Astrocyte (in vitro differentiated cells and primary cell): ENCODE measurements around the gene CDKAL1. TPM values are rescaled to one million over a fixed set of nuclear protein-coding genes. Genes with fewer than 3 reads are reported as not detected.

Experiments
- DNase-seq: peaks from one replicate; pipeline ENCODE4 v3.0.0-alpha.2; 2010; ENCODE audit warnings: low read depth
- FAIRE-seq: peaks from 2 replicates; lab custom pipeline; 2011; peaks lifted over from hg19 to GRCh38; lab: Jason Lieb, UNC
- H2AFZ ChIP-seq: 2 replicates; pipeline ENCODE4 v1.6.0; 2012; ENCODE audit warnings: low read depth, low read length, inconsistent platforms
- H3K27ac ChIP-seq: 2 replicates; pipeline ENCODE4 v1.5.1; 2011; ENCODE audit warnings: low read depth, low read length, inconsistent platforms
- H3K27me3 ChIP-seq: 2 replicates; pipeline ENCODE4 v1.6.0; 2011; ENCODE audit warnings: low read length, inconsistent platforms; ENCODE audit not compliant: insufficient read depth
- H3K36me3 ChIP-seq: 2 replicates; pipeline ENCODE4 v1.5.1; 2011; ENCODE audit warnings: low read length, inconsistent platforms; ENCODE audit not compliant: insufficient read depth
- H3K4me1 ChIP-seq: 2 replicates; pipeline ENCODE4 v1.5.1; 2011; ENCODE audit warnings: low read length, inconsistent platforms; ENCODE audit not compliant: insufficient read depth
- H3K4me2 ChIP-seq: 2 replicates; pipeline ENCODE4 v1.6.0; 2012; ENCODE audit warnings: low read length, inconsistent platforms
- H3K4me3 ChIP-seq: 2 replicates; pipeline ENCODE4 v1.5.1; 2011; ENCODE audit warnings: low read depth, mild to moderate bottlenecking, low read length, inconsistent platforms; ENCODE audit not compliant: insufficient read depth
- H3K79me2 ChIP-seq: 2 replicates; pipeline ENCODE4 v1.6.0; 2012; ENCODE audit warnings: mild to moderate bottlenecking, low read length, inconsistent platforms; ENCODE audit not compliant: insufficient read depth
- H3K9ac ChIP-seq: 2 replicates; pipeline ENCODE4 v1.6.0; 2012; ENCODE audit warnings: mild to moderate bottlenecking, low read length, inconsistent platforms
- H3K9me3 ChIP-seq: 2 replicates; pipeline ENCODE4 v1.5.1; 2012; ENCODE audit warnings: low read depth, mild to moderate bottlenecking, low read length, inconsistent platforms; ENCODE audit not compliant: insufficient read depth
- H4K20me1 ChIP-seq: 2 replicates; pipeline ENCODE4 v1.6.0; 2012; ENCODE audit warnings: low read length, inconsistent platforms; ENCODE audit not compliant: insufficient read depth
- H3K27ac Mint-ChIP-seq: one replicate; pipeline ENCODE4 v1.8.0; 2021; ENCODE audit warnings: mild to moderate bottlenecking, mixed read lengths; ENCODE audit not compliant: unreplicated experiment
- H3K27me3 Mint-ChIP-seq: one replicate; pipeline ENCODE4 v1.8.0; 2021; ENCODE audit warnings: low read depth, mixed read lengths; ENCODE audit not compliant: unreplicated experiment
- H3K36me3 Mint-ChIP-seq: one replicate; pipeline ENCODE4 v1.8.0; 2021; ENCODE audit warnings: low read depth, mixed read lengths; ENCODE audit not compliant: unreplicated experiment
- H3K4me1 Mint-ChIP-seq: one replicate; pipeline ENCODE4 v1.8.0; 2021; ENCODE audit warnings: low read depth, mixed read lengths; ENCODE audit not compliant: unreplicated experiment
- H3K4me3 Mint-ChIP-seq: one replicate; pipeline ENCODE4 v1.8.0; 2021; ENCODE audit warnings: mild to moderate bottlenecking, moderate library complexity, mixed read lengths; ENCODE audit not compliant: unreplicated experiment
- H3K9me3 Mint-ChIP-seq: one replicate; pipeline ENCODE4 v1.8.0; 2021; ENCODE audit warnings: mild to moderate bottlenecking, mixed read lengths; ENCODE audit not compliant: unreplicated experiment
- CTCF ChIP-seq: IDR thresholded peaks from 2 replicates; pipeline ENCODE4 v1.5.1; 2011; ENCODE audit warnings: low read depth, mild to moderate bottlenecking, inconsistent platforms, low read length, moderate library complexity; ENCODE audit not compliant: insufficient read depth
- EZH2 ChIP-seq: IDR thresholded peaks from 2 replicates; pipeline ENCODE4 v1.6.1; 2012; ENCODE audit warnings: mild to moderate bottlenecking, low read length, inconsistent platforms; ENCODE audit not compliant: insufficient read depth
- total RNA-seq: library from RNA; stranded (reverse); gene quantifications from 2 replicates; pipeline ENCODE4 v1.2.1, GENCODE V29; 2021

CDKAL1 gene
- total RNA-seq, 1 donor from 2014 or later = 13.7 TPM

GRCh38 chr6:20746024-20746423 is 211.8 kb downstream of the CDKAL1 start:
- no peaks in the 10 kb centered on the region for H3K36me3 ChIP-seq
- peak; percentile 10 for DNase-seq
- H4K20me1 ChIP-seq = no peaks in the 10 kb centered on the region
- H3K27me3 ChIP-seq = no peaks in the 10 kb centered on the region
- no peak for FAIRE-seq
- H3K9me3 ChIP-seq = no peaks in the 10 kb centered on the region
- H3K9me3 Mint-ChIP-seq = no peaks in the 10 kb centered on the region
- no peak overlapping the region for H3K4me3 Mint-ChIP-seq
- TF ChIP-seq EZH2 (no peak), CTCF (no peak)
- no peak overlapping the region for H3K9ac ChIP-seq
- H3K36me3 Mint-ChIP-seq = peaks cover 2% of the 10 kb centered on the region
- H3K27ac Mint-ChIP-seq = no peak overlapping the region
- no peaks in the 10 kb centered on the region for H3K79me2 ChIP-seq
- H3K27ac ChIP-seq = no peak overlapping the region
- no peak overlapping the region for H3K4me2 ChIP-seq
- no peak overlapping the region for H2AFZ ChIP-seq
- no peaks in the 10 kb centered on the region for H3K4me1 ChIP-seq
- H3K4me1 Mint-ChIP-seq = peaks cover 22% of the 10 kb centered on the region
- H3K27me3 Mint-ChIP-seq = no peaks in the 10 kb centered on the region
- no peak overlapping the region for H3K4me3 ChIP-seq

- Mint-ChIP-seq H3K9me3 (no peaks in the 10 kb centered on the region), H3K27me3 (no peaks in the 10 kb centered on the region), H3K4me3 (no peak overlapping the region), H3K27ac (no peak overlapping the region), H3K4me1 (peaks cover 23% of the 10 kb centered on the region), H3K36me3 (peaks cover 2% of the 10 kb centered on the region)
- Histone ChIP-seq H3K27ac (no peak overlapping the region), H4K20me1 (no peaks in the 10 kb centered on the region), H3K4me2 (no peak overlapping the region), H3K27me3 (no peaks in the 10 kb centered on the region), H3K4me3 (no peak overlapping the region), H3K36me3 (no peaks in the 10 kb centered on the region), H3K9me3 (no peaks in the 10 kb centered on the region), H2AFZ (no peak overlapping the region), H3K79me2 (no peaks in the 10 kb centered on the region), H3K9ac (no peak overlapping the region), H3K4me1 (no peaks in the 10 kb centered on the region)
- FAIRE-seq (no peak), DNase-seq (no peak)
- TF ChIP-seq CTCF (no peak), EZH2 (no peak)
Measured at GRCh38 chr6:20746805-20747558, 212.7 kb downstream of the CDKAL1 start.

- no peak overlapping the region for H3K4me2 ChIP-seq
- H3K4me1 ChIP-seq = no peaks in the 10 kb centered on the region
- H3K9me3 Mint-ChIP-seq = no peaks in the 10 kb centered on the region
- H4K20me1 ChIP-seq = no peaks in the 10 kb centered on the region
- FAIRE-seq (no peak), DNase-seq (peak; percentile 10)
- H3K27me3 Mint-ChIP-seq = no peaks in the 10 kb centered on the region
- H3K36me3 Mint-ChIP-seq = peaks cover 2% of the 10 kb centered on the region
- peaks cover 22% of the 10 kb centered on the region for H3K4me1 Mint-ChIP-seq
- no peaks in the 10 kb centered on the region for H3K9me3 ChIP-seq
- H3K27ac ChIP-seq = no peak overlapping the region
- no peak overlapping the region for H3K4me3 ChIP-seq
- TF ChIP-seq CTCF = no peak
- TF ChIP-seq EZH2 = no peak
- H2AFZ ChIP-seq = no peak overlapping the region
- no peaks in the 10 kb centered on the region for H3K36me3 ChIP-seq
- no peaks in the 10 kb centered on the region for H3K79me2 ChIP-seq
- no peak overlapping the region for H3K9ac ChIP-seq
- no peaks in the 10 kb centered on the region for H3K27me3 ChIP-seq
- no peak overlapping the region for H3K4me3 Mint-ChIP-seq
- no peak overlapping the region for H3K27ac Mint-ChIP-seq
Measured at GRCh38 chr6:20747991-20748390, 213.7 kb downstream of the CDKAL1 start.
